Measurements from ENCODE around the gene MYO6. TPM values are rescaled to one million over a fixed set of nuclear protein-coding genes. Genes with fewer than 3 reads are reported as not detected.
A peak's percentile ranks its signal among the peaks of the same experiment; 100 is the strongest.

The MYO6 gene
- total RNA-seq, 2 experiments from 2014 or later = 0.85 to 1.1 TPM

GRCh38 chr6:75935473-75935793 lies 186.4 kb downstream of the MYO6 start:
- Histone ChIP-seq H3K27me3 (ENCODE audit: control insufficient read depth in 1 of 2, insufficient read depth in 2 of 2, low read length in 2 of 2) (peaks cover 4 to 21% of the 10 kb centered on the region in 2 experiments), H3K4me1 (ENCODE audit: insufficient read depth, low read length) (peaks cover 11% of the 10 kb centered on the region), H3K36me3 (ENCODE audit: insufficient read depth, low read length) (no peaks in the 10 kb centered on the region), H3K27ac (ENCODE audit: low read depth in 1 of 2, low read length in 2 of 2) (no peak overlapping the region), H3K9me3 (ENCODE audit: control insufficient read depth in 1 of 2, insufficient read depth in 1 of 2, low read length in 2 of 2) (no peaks in the 10 kb centered on the region), H3K4me3 (ENCODE audit: low read length) (peak overlapping the region; percentile 31)
- ChIA-PET CTCF (no interaction called here), POLR2A (interaction anchor here (0.6 kb wide), 1 partner anchor 164 kb away, joined by 3 read pairs; no protein-coding TSS in a partner anchor)
- no peak overlapping the region for H3K27ac Mint-ChIP-seq
- intact Hi-C loops (cut with DNase I, micrococcal nuclease) = loop anchor here in 1 of 2 experiments (10.0 kb wide), 1 partner anchor 1529 kb away; the partner anchor contains the start of gene HTR1B
- TF ChIP-seq CTCF (IDR thresholded peaks at IDR 0.05) = no peak
- no peaks in the 10 kb centered on the region for H3K36me3 Mint-ChIP-seq (ENCODE audit: low read depth)
- peaks cover 23% of the 10 kb centered on the region for H3K27me3 Mint-ChIP-seq
- DNase-seq = no peak
- peaks cover 6% of the 10 kb centered on the region for H3K4me1 Mint-ChIP-seq (ENCODE audit: low read depth)
- ATAC-seq (ENCODE audit: poor library complexity) = no peak
- H3K9me3 Mint-ChIP-seq = no peaks in the 10 kb centered on the region
- H3K4me3 Mint-ChIP-seq = no peak overlapping the region

DNA sequence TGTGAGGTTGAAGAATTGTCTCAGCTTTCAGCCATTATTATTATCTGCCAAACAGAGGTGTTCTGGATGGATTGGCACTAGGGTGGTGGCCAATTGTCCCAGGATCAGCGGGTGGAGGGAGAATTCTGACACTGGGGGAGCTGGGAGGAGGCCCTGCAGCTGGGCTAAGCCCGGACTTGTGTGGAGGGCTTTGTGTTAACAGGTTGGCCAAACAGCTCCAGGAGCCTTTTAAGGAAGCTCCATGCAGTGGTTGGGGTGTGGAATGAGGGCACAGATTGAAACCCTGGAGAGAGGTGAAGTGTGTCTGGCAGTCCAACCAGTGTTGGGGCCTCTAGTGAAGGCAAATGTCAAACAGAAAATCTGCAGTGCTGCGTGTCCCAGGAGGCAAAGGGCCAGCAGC lies 187.6 kb downstream of the MYO6 start:
- H3K36me3 Mint-ChIP-seq (ENCODE audit: low read depth) = no peaks in the 10 kb centered on the region
- H3K27me3 ChIP-seq (ENCODE audit: control insufficient read depth in 1 of 2, insufficient read depth in 2 of 2, low read length in 2 of 2) = peaks cover 4 to 21% of the 10 kb centered on the region in 2 experiments
- no peaks in the 10 kb centered on the region for H3K9me3 ChIP-seq (ENCODE audit: control insufficient read depth in 1 of 2, insufficient read depth in 1 of 2, low read length in 2 of 2)
- peaks cover 6% of the 10 kb centered on the region for H3K4me1 Mint-ChIP-seq (ENCODE audit: low read depth)
- H3K9me3 Mint-ChIP-seq = no peaks in the 10 kb centered on the region
- peaks cover 11% of the 10 kb centered on the region for H3K4me1 ChIP-seq (ENCODE audit: insufficient read depth, low read length)
- no peak overlapping the region for H3K27ac Mint-ChIP-seq
- H3K36me3 ChIP-seq (ENCODE audit: insufficient read depth, low read length) = no peaks in the 10 kb centered on the region
- DNase-seq (no peak), ATAC-seq (ENCODE audit: poor library complexity) (no peak)
- intact Hi-C loops (cut with DNase I, micrococcal nuclease) = loop anchor here in 1 of 2 experiments (10.0 kb wide), 1 partner anchor 1528 kb away; the partner anchor contains the start of gene HTR1B
- H3K4me3 Mint-ChIP-seq = no peak overlapping the region
- POLR2A ChIA-PET = no interaction called here
- no peak for TF ChIP-seq CTCF (IDR thresholded peaks at IDR 0.05)
- no peak overlapping the region for H3K4me3 ChIP-seq (ENCODE audit: low read length)
- H3K27ac ChIP-seq (ENCODE audit: low read depth in 1 of 2, low read length in 2 of 2) = no peak overlapping the region
- CTCF ChIA-PET = no interaction called here
- peaks cover 23% of the 10 kb centered on the region for H3K27me3 Mint-ChIP-seq

GRCh38 chr6:75937846-75938245 lies 188.8 kb downstream of the MYO6 start:
- Histone ChIP-seq H3K27me3 (ENCODE audit: control insufficient read depth in 1 of 2, insufficient read depth in 2 of 2, low read length in 2 of 2) (peaks cover 4 to 21% of the 10 kb centered on the region in 2 experiments), H3K27ac (ENCODE audit: low read depth in 1 of 2, low read length in 2 of 2) (no peak overlapping the region), H3K4me1 (ENCODE audit: insufficient read depth, low read length) (peaks cover 11% of the 10 kb centered on the region), H3K4me3 (ENCODE audit: low read length) (no peak overlapping the region), H3K36me3 (ENCODE audit: insufficient read depth, low read length) (no peaks in the 10 kb centered on the region), H3K9me3 (ENCODE audit: control insufficient read depth in 1 of 2, insufficient read depth in 1 of 2, low read length in 2 of 2) (no peaks in the 10 kb centered on the region)
- no peak for TF ChIP-seq CTCF (IDR thresholded peaks at IDR 0.05)
- CTCF ChIA-PET = no interaction called here
- H3K27ac Mint-ChIP-seq = no peak overlapping the region
- DNase-seq (no peak), ATAC-seq (ENCODE audit: poor library complexity) (no peak)
- POLR2A ChIA-PET = no interaction called here
- H3K4me1 Mint-ChIP-seq (ENCODE audit: low read depth) = peaks cover 6% of the 10 kb centered on the region
- intact Hi-C loops (cut with DNase I, micrococcal nuclease) = loop anchor here in 1 of 2 experiments (10.0 kb wide), 1 partner anchor 1527 kb away; the partner anchor contains the start of gene HTR1B
- peaks cover 23% of the 10 kb centered on the region for H3K27me3 Mint-ChIP-seq
- H3K36me3 Mint-ChIP-seq (ENCODE audit: low read depth) = no peaks in the 10 kb centered on the region
- H3K9me3 Mint-ChIP-seq = no peaks in the 10 kb centered on the region
- H3K4me3 Mint-ChIP-seq = no peak overlapping the region

Data from CD4-positive, alpha-beta T cell (primary cell).